Thoracic aorta (tissue), 2 donors: ENCODE results near the gene KLK10. TPM values are rescaled to one million over a fixed set of nuclear protein-coding genes. Genes with fewer than 3 reads are reported as not detected.
"Not testable (repeated sequence)": the region's sequence is repeated elsewhere in the genome, so short reads cannot be mapped to it uniquely, and the experiment has no call there.

ENCODE experiments used
- ATAC-seq: fragments of 150-250 bp; one replicate; pipeline ENCODE4 v1.8.0; 2017; ENCODE audit warnings: low read depth; ENCODE audit not compliant: insufficient number of reproducible peaks, low FRiP score
- DNase-seq: peaks from one replicate; pipeline ENCODE4 v3.0.0-alpha.2; 2020; ENCODE audit warnings: low spot score
- H3K27ac ChIP-seq, 2 donors: fragments of 200-600 bp; sonication (generic); 1 replicate in 1 of 2; 2 replicates in 1 of 2; pipeline ENCODE4 v1.5.1; 2016; ENCODE audit warnings: mild to moderate bottlenecking in 2 of 2, moderate library complexity in 2 of 2
- H3K27me3 ChIP-seq: fragments of 200-600 bp; sonication (generic); replicated peaks from 2 replicates; pipeline ENCODE4 v1.6.0; 2016; ENCODE audit warnings: mild to moderate bottlenecking; ENCODE audit not compliant: insufficient read depth
- H3K36me3 ChIP-seq: fragments of 200-600 bp; sonication (generic); one replicate; pipeline ENCODE4 v1.5.1; 2016
- H3K4me1 ChIP-seq, 2 donors: fragments of 200-600 bp; sonication (generic); 1 replicate in 1 of 2; 2 replicates in 1 of 2; pipeline versions ENCODE4 v1.5.1 to v1.6.0; 2016; ENCODE audit warnings: low read depth in 2 of 2, mild to moderate bottlenecking in 1 of 2; ENCODE audit not compliant: control insufficient read depth in 1 of 2
- H3K4me3 ChIP-seq: fragments of 200-600 bp; sonication (generic); 2 replicates; pipeline ENCODE4 v1.5.1; 2016; ENCODE audit warnings: mild to moderate bottlenecking
- H3K9me3 ChIP-seq: fragments of 200-600 bp; sonication (generic); 2 replicates; pipeline ENCODE4 v1.5.1; 2016
- total RNA-seq, 2 donors: library from RNA; depleted of rRNA; stranded (reverse); fragments of >200 nt; gene quantifications; one replicate each; pipeline versions ENCODE4 v1.1.0 to v1.2.3, GENCODE V29; 2016
- TF ChIP-seq, protein P1 (sequence below): fragments of 200-600 bp; sonication (generic); IDR thresholded peaks from one replicate; pipeline ENCODE4 v1.5.1; 2019; ENCODE audit warnings: antibody characterized with exemption

Gene KLK10
- total RNA-seq, 2 donors from 2014 or later, result not detected

GRCh38 chr19:50998686-50999085 is 20.8 kb downstream of the KLK10 start:
- H3K9me3 ChIP-seq, result no peaks in the 10 kb centered on the region
- DNase-seq (no peak), ATAC-seq (no peak)
- H3K4me1 ChIP-seq, result no peaks in the 10 kb centered on the region
- H3K27me3 ChIP-seq, result no peaks in the 10 kb centered on the region
- TF ChIP-seq, protein P1, sequence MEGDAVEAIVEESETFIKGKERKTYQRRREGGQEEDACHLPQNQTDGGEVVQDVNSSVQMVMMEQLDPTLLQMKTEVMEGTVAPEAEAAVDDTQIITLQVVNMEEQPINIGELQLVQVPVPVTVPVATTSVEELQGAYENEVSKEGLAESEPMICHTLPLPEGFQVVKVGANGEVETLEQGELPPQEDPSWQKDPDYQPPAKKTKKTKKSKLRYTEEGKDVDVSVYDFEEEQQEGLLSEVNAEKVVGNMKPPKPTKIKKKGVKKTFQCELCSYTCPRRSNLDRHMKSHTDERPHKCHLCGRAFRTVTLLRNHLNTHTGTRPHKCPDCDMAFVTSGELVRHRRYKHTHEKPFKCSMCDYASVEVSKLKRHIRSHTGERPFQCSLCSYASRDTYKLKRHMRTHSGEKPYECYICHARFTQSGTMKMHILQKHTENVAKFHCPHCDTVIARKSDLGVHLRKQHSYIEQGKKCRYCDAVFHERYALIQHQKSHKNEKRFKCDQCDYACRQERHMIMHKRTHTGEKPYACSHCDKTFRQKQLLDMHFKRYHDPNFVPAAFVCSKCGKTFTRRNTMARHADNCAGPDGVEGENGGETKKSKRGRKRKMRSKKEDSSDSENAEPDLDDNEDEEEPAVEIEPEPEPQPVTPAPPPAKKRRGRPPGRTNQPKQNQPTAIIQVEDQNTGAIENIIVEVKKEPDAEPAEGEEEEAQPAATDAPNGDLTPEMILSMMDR, result no peak
- H3K27ac ChIP-seq, result no peak overlapping the region
- H3K4me3 ChIP-seq, result no peak overlapping the region
- H3K36me3 ChIP-seq, result no peaks in the 10 kb centered on the region

GRCh38 chr19:50998061-50998460 is 21.4 kb downstream of the KLK10 start:
- Histone ChIP-seq H3K4me3 (no peak overlapping the region), H3K36me3 (no peaks in the 10 kb centered on the region), H3K9me3 (no peaks in the 10 kb centered on the region), H3K4me1 (no peaks in the 10 kb centered on the region), H3K27ac (no peak overlapping the region), H3K27me3 (no peaks in the 10 kb centered on the region)
- no peak for DNase-seq
- no peak for ATAC-seq
- TF ChIP-seq, protein P1, result no peak

DNA sequence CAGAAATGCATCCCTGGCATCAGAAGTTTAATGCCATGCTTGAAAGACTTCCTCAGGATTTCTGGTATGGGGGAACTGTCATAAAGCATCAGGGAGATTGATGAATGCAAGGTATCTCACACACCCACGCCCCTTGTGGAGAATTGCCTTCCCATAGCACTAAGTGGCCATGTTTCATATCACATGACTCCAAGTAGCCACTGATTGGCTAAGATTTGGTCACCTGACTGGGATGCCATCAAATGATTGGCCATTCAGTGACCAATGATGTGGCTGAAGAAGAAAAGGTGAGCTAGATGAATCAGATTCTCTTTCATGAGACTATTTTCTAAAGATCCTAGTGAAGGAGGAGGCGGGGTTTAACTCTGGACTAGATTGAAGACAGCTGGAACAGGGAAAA is 25.4 kb downstream of the KLK10 start:
- H3K27me3 ChIP-seq, result no peaks in the 10 kb centered on the region
- ATAC-seq (no peak), DNase-seq (no peak)
- no peaks in the 10 kb centered on the region for H3K36me3 ChIP-seq
- H3K27ac ChIP-seq, result no peak overlapping the region
- H3K9me3 ChIP-seq, result no peaks in the 10 kb centered on the region
- TF ChIP-seq, protein P1, result no peak
- H3K4me3 ChIP-seq, result no peak overlapping the region
- no peaks in the 10 kb centered on the region for H3K4me1 ChIP-seq

DNA sequence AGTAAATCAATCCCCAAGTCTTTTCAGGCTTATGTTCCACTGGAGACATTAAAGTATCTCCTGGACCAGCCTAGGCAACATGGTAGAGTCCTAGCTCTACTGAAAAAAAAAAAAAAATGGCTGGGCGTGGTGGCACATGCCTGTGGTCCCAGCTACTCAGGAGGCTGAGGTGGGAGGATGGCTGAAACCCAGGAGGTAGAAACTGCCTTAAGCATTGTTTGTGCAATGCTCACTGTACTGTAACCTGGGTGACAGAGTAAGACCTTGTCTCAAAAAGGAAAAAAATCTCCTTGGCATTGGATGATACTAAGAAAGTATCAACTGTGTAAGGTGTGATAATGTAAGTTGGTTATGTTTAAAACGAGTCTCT is 26.9 kb downstream of the KLK10 start:
- ATAC-seq (no peak), DNase-seq (no peak)
- Histone ChIP-seq H3K27ac (no peak overlapping the region), H3K9me3 (no peaks in the 10 kb centered on the region), H3K4me1 (no peaks in the 10 kb centered on the region), H3K27me3 (no peaks in the 10 kb centered on the region), H3K36me3 (no peaks in the 10 kb centered on the region), H3K4me3 (no peak overlapping the region)
- TF ChIP-seq, protein P1, result no peak

- not testable (repeated sequence) for H3K27ac ChIP-seq, H3K27me3 ChIP-seq, ATAC-seq, H3K9me3 ChIP-seq, DNase-seq, H3K4me3 ChIP-seq, H3K36me3 ChIP-seq, H3K4me1 ChIP-seq
Observed at GRCh38 chr19:50984416-50984815, 35.1 kb downstream of the KLK10 start.

- DNase-seq (no peak), ATAC-seq (no peak)
- Histone ChIP-seq H3K9me3 (no peaks in the 10 kb centered on the region), H3K4me3 (no peak within 1 kb of the TSS), H3K4me1 (no peaks in the 10 kb centered on the region), H3K36me3 (no peaks in the 10 kb centered on the region), H3K27me3 (no peaks in the 10 kb centered on the region), H3K27ac (no peak within 1 kb of the TSS)
- TF ChIP-seq, protein P1, result no peak
Observed at GRCh38 chr19:50983625-50984292, 35.8 kb downstream of the KLK10 start, which contains the start of gene KLK7. TSS of gene KLK7 (minus strand) at chr19:50983917. CDS start at chr19:50982399, 1,518 bp downstream.
